ENCODE measurements around the gene STARD9. TPM values are rescaled to one million over a fixed set of nuclear protein-coding genes. Genes with fewer than 3 reads are reported as not detected.

Gene STARD9
- total and polyA plus RNA-seq, 9 of the 15 experiments (the other 6 are each of a cell fraction or from before 2014, with no cell fraction given), result 0.45 to 6.0 (median 3.6) TPM

DNA sequence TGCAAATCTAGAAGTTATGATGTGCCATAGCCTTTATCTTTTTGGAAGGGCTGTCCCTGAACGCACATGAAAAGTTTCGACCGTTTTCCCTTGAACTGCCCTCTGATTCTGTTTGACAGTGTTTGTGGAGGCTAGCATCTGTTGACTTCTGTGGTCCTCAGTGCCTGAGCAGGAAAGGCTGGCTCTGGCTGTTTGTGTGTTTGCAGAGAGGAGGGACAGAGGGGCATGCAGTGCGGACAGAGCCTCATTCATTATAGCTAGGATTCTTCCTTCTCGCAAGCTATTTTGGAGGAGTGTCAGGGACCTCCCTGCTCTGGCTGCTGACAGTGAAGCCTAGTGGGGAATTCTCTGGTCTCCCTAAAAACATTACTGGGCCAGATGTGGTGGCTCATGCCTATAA lies 97.0 kb downstream of the STARD9 start (continued):
- TF ChIP-seq, protein P1, sequence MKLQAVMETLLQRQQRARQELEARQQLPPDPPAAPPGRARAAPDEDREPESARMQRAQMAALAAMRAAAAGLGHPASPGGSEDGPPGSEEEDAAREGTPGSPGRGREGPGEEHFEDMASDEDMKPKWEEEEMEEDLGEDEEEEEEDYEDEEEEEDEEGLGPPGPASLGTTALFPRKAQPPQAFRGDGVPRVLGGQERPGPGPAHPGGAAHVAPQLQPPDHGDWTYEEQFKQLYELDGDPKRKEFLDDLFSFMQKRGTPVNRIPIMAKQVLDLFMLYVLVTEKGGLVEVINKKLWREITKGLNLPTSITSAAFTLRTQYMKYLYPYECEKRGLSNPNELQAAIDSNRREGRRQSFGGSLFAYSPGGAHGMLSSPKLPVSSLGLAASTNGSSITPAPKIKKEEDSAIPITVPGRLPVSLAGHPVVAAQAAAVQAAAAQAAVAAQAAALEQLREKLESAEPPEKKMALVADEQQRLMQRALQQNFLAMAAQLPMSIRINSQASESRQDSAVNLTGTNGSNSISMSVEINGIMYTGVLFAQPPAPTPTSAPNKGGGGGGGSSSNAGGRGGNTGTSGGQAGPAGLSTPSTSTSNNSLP (IDR thresholded peaks at IDR 0.05; ENCODE audit: borderline replicate concordance, low read depth, low read length), result no peak
- TF ChIP-seq HOXB6 (CRISPR knock-in tag; IDR thresholded peaks at IDR 0.05; ENCODE audit: borderline replicate concordance), result no peak
- TF ChIP-seq, protein P2, sequence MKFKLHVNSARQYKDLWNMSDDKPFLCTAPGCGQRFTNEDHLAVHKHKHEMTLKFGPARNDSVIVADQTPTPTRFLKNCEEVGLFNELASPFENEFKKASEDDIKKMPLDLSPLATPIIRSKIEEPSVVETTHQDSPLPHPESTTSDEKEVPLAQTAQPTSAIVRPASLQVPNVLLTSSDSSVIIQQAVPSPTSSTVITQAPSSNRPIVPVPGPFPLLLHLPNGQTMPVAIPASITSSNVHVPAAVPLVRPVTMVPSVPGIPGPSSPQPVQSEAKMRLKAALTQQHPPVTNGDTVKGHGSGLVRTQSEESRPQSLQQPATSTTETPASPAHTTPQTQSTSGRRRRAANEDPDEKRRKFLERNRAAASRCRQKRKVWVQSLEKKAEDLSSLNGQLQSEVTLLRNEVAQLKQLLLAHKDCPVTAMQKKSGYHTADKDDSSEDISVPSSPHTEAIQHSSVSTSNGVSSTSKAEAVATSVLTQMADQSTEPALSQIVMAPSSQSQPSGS (CRISPR knock-in tag; IDR thresholded peaks at IDR 0.05), result no peak

DNA sequence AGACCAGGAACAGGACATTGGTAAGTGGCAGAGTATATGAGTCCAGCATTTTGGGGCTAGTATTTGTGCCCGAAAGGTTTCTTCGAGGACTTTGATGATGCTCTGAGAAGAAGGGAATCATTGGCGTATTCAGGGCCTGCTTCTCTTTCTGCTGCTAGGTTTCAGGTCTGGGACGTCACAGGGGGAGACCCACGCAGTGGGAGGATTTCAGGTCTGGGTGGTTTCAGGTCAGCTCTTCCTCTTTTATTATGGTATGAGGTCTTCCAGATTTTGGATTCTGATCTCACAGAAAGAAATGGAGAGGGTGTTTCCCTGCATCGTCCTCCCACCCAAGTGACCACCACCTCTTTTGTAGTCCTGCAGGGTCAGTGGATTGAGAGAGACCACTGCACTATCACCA lies 99.1 kb downstream of the STARD9 start:
- intact Hi-C loops (cut with micrococcal nuclease) (no loop called here), in situ Hi-C loops (cut with MboI) (no loop called here)
- no peak overlapping the region for H2AFZ ChIP-seq (ENCODE audit: low read depth, low read length)
- no peaks in the 10 kb centered on the region for H3K27me3 ChIP-seq (ENCODE audit: control insufficient read depth in 2 of 2, insufficient read depth in 2 of 2, low read length in 2 of 2)
- FAIRE-seq (no peak), DNase-seq (ENCODE audit: extremely low read depth in 1 of 4, low spot score in 3 of 4) (no peak), ATAC-seq (no peak)
- TF ChIP-seq SPI1 (IDR thresholded peaks at IDR 0.05; ENCODE audit: borderline replicate concordance, low read depth, low read length), result 0 out of 2 replicates have a peak, but pooled peaks have one; percentile 20
- TF ChIP-seq, protein P3, sequence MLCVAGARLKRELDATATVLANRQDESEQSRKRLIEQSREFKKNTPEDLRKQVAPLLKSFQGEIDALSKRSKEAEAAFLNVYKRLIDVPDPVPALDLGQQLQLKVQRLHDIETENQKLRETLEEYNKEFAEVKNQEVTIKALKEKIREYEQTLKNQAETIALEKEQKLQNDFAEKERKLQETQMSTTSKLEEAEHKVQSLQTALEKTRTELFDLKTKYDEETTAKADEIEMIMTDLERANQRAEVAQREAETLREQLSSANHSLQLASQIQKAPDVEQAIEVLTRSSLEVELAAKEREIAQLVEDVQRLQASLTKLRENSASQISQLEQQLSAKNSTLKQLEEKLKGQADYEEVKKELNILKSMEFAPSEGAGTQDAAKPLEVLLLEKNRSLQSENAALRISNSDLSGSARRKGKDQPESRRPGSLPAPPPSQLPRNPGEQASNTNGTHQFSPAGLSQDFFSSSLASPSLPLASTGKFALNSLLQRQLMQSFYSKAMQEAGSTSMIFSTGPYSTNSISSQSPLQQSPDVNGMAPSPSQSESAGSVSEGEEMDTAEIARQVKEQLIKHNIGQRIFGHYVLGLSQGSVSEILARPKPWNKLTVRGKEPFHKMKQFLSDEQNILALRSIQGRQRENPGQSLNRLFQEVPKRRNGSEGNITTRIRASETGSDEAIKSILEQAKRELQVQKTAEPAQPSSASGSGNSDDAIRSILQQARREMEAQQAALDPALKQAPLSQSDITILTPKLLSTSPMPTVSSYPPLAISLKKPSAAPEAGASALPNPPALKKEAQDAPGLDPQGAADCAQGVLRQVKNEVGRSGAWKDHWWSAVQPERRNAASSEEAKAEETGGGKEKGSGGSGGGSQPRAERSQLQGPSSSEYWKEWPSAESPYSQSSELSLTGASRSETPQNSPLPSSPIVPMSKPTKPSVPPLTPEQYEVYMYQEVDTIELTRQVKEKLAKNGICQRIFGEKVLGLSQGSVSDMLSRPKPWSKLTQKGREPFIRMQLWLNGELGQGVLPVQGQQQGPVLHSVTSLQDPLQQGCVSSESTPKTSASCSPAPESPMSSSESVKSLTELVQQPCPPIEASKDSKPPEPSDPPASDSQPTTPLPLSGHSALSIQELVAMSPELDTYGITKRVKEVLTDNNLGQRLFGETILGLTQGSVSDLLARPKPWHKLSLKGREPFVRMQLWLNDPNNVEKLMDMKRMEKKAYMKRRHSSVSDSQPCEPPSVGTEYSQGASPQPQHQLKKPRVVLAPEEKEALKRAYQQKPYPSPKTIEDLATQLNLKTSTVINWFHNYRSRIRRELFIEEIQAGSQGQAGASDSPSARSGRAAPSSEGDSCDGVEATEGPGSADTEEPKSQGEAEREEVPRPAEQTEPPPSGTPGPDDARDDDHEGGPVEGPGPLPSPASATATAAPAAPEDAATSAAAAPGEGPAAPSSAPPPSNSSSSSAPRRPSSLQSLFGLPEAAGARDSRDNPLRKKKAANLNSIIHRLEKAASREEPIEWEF (CRISPR knock-in tag; IDR thresholded peaks at IDR 0.05), result no peak
- H3K4me1 ChIP-seq (replicated peaks in 1 of 2; ENCODE audit: control insufficient read depth in 2 of 2, insufficient read depth in 2 of 2, low read length in 2 of 2), result no peaks in the 10 kb centered on the region
- no TSS peak for BruUV-seq (replicated peaks)
- WGBS (ENCODE audit: insufficient coverage, low coverage, missing lambda C conversion rate), result 72% methylated on average over 5 of the region's 6 CpGs
- H3K9ac ChIP-seq (ENCODE audit: insufficient read depth in 1 of 2, low read depth in 2 of 2, low read length in 2 of 2), result no peak overlapping the region
- ChIA-PET POLR2A (no interaction called here), CTCF (ENCODE audit: low intra/inter-chr PET ratio) (no interaction called here)
- no peaks in the 10 kb centered on the region for H3K9me3 ChIP-seq (replicated peaks; ENCODE audit: control insufficient read depth, insufficient read depth, low read depth, low read length)
- peaks cover 5% of the 10 kb centered on the region; the same call in 1 of the 3 replicates for H3K36me3 ChIP-seq (ENCODE audit: control insufficient read depth, insufficient read depth, low read length)
- H3K4me2 ChIP-seq (ENCODE audit: insufficient read depth, low read length), result no peak overlapping the region
- no peaks in the 10 kb centered on the region; the same call in none of the 2 replicates for H4K20me1 ChIP-seq (replicated peaks; ENCODE audit: control insufficient read depth, insufficient read depth, low read length)
- no peaks in the 10 kb centered on the region for H3K9me1 ChIP-seq (ENCODE audit: control insufficient read depth, insufficient read depth, low read length)
- H3K27ac ChIP-seq (ENCODE audit: extremely low read depth, low read depth, low read length), result no peak overlapping the region
- no peaks in the 10 kb centered on the region for H3K79me2 ChIP-seq (ENCODE audit: control insufficient read depth, insufficient read depth, low read length)
- H3K4me3 ChIP-seq, result no peak overlapping the region
